HCT116 (cell line): ENCODE measurements around the gene RASL11B. TPM values are rescaled to one million over a fixed set of nuclear protein-coding genes. Genes with fewer than 3 reads are reported as not detected.

Experiments
- ATAC-seq: fragments of 200-7000 bp; cut with Tn5 transposase; 2 replicates; pipeline ENCODE4 v1.9.1; 2020; ENCODE audit warnings: mild to moderate bottlenecking, moderate library complexity
- BruUV-seq: library from RNA; stranded (reverse); fragments of 400-500 nt; replicated peaks from 2 replicates; lab custom pipeline; 2021; lab: Mats Ljungman, UMichigan
- CTCF ChIA-PET: fragments of 300-600 bp; sonication (Branson Sonifier 250); formaldehyde crosslinking; loops from one replicate; lab custom pipeline; 2021; ENCODE audit warnings: antibody characterized with exemption; lab: Charles Lee
- POLR2A ChIA-PET: fragments of 300-600, 350-600 bp; sonication (Branson Sonifier 250); formaldehyde crosslinking; loops from one replicate; lab custom pipeline; 2021; ENCODE audit warnings: antibody characterized with exemption; lab: Charles Lee
- RAD21 ChIA-PET, 2 experiments: fragments of 300-600 bp; sonication (Branson Sonifier 250); formaldehyde crosslinking; loops; one replicate each; lab custom pipeline; 2023; ENCODE audit warnings: low total read pairs in 2 of 2; ENCODE audit not compliant: uncharacterized antibody in 2 of 2, unreplicated experiment in 2 of 2, low non-redundant PET in 1 of 2; lab: Charles Lee
- DNase-seq: peaks from one replicate; pipeline ENCODE4 v3.0.0-alpha.2; 2010; ENCODE audit warnings: low read depth, low spot score
- H2AFZ ChIP-seq: fragments of 200-600 bp; shearing (Covaris generic), sonication (generic); 2 replicates; pipeline ENCODE4 v1.6.1; 2017; ENCODE audit warnings: low read depth, mixed run types, mixed read lengths, antibody characterized with exemption, low read length; ENCODE audit not compliant: poor library complexity, severe bottlenecking
- H3K27ac ChIP-seq: 2 replicates; pipeline ENCODE4 v1.5.1; 2012; ENCODE audit warnings: low read depth, low read length
- H3K27me3 ChIP-seq: fragments of 200-600 bp; sonication (generic); 2 replicates; pipeline ENCODE4 v1.6.1; 2016; ENCODE audit warnings: mixed run types, low read length, mixed read lengths; ENCODE audit not compliant: insufficient read depth
- H3K36me3 ChIP-seq, 2 experiments: fragments of 200-500 bp in 1 of 2; fragments of 200-600 bp in 1 of 2; sonication (Bioruptor generic) in 1 of 2; sonication (generic) in 1 of 2; 2 replicates each; pipeline versions ENCODE4 v1.5.1 to v1.6.1; 2014 to 2016; ENCODE audit warnings: low read length in 2 of 2, inconsistent platforms in 1 of 2, mixed read lengths in 1 of 2, mixed run types in 1 of 2; ENCODE audit not compliant: insufficient read depth in 2 of 2, control insufficient read depth in 1 of 2
- H3K4me1 ChIP-seq, 2 experiments: fragments of 200-600 bp in 1 of 2; sonication (generic) in 1 of 2; 2 replicates each; pipeline versions ENCODE4 v1.5.1 to v1.6.1; 2012 to 2017; ENCODE audit warnings: low read length in 2 of 2, inconsistent platforms in 1 of 2, mild to moderate bottlenecking in 1 of 2, mixed read lengths in 1 of 2, mixed run types in 1 of 2, moderate library complexity in 1 of 2; ENCODE audit not compliant: insufficient read depth in 2 of 2, control insufficient read depth in 1 of 2
- H3K4me2 ChIP-seq: fragments of 200-600 bp; sonication (generic); 2 replicates; pipeline ENCODE4 v1.6.1; 2017; ENCODE audit warnings: mixed run types, low read length, mixed read lengths
- H3K4me3 ChIP-seq, 2 experiments: fragments of 200-600 bp in 1 of 2; sonication (generic) in 1 of 2; replicated peaks in 1 of 2; 2 replicates each; pipeline ENCODE4 v1.5.1; 2011 to 2016; ENCODE audit warnings: low read length in 2 of 2, control low read depth in 1 of 2, low read depth in 1 of 2, mild to moderate bottlenecking in 1 of 2, mixed read lengths in 1 of 2, mixed run types in 1 of 2
- H3K79me2 ChIP-seq: fragments of 200-600 bp; sonication (generic); 2 replicates; pipeline ENCODE4 v1.6.1; 2017; ENCODE audit warnings: mild to moderate bottlenecking, mixed run types, low read length, moderate library complexity, mixed read lengths; ENCODE audit not compliant: insufficient read depth
- H3K9ac ChIP-seq: fragments of 200-600 bp; sonication (generic); 2 replicates; pipeline ENCODE4 v1.6.1; 2016; ENCODE audit warnings: low read length, mixed read lengths
- H3K9me2 ChIP-seq: fragments of 200-600 bp; sonication (generic), shearing (Covaris generic); 2 replicates; pipeline ENCODE4 v1.6.1; 2017; ENCODE audit warnings: mixed run types, mild to moderate bottlenecking, moderate library complexity; ENCODE audit not compliant: insufficient read depth
- H3K9me3 ChIP-seq, 2 experiments: fragments of 200-500 bp in 1 of 2; fragments of 200-600 bp in 1 of 2; sonication (Bioruptor generic) in 1 of 2; sonication (generic) in 1 of 2; 2 replicates each; pipeline ENCODE4 v1.6.1; 2014 to 2017; ENCODE audit warnings: low read length in 2 of 2, mixed read lengths in 2 of 2, inconsistent platforms in 1 of 2, low read depth in 1 of 2, mild to moderate bottlenecking in 1 of 2, mixed run types in 1 of 2, moderate library complexity in 1 of 2; ENCODE audit not compliant: control insufficient read depth in 1 of 2, insufficient read depth in 1 of 2
- H4K20me1 ChIP-seq: fragments of 200-600 bp; sonication (generic), shearing (Covaris generic); 2 replicates; pipeline ENCODE4 v1.6.1; 2017; ENCODE audit warnings: mixed run types, mild to moderate bottlenecking, moderate library complexity; ENCODE audit not compliant: insufficient read depth
- CBX3 ChIP-seq: IDR thresholded peaks from 2 replicates; pipeline ENCODE4 v1.6.1; 2012; ENCODE audit warnings: low read depth
- CTCF ChIP-seq, 3 experiments: fragments of 200-600 bp in 1 of 3; sonication (generic) in 1 of 3; IDR thresholded peaks in 2 of 3; conservative IDR thresholded peaks in 1 of 3; 2 replicates each; pipeline ENCODE4 v1.5.1; 2012 to 2017; ENCODE audit warnings: low read depth in 2 of 3, low read length in 2 of 3, antibody characterized with exemption in 1 of 3, borderline replicate concordance in 1 of 3, control low read depth in 1 of 3, mild to moderate bottlenecking in 1 of 3, mixed read lengths in 1 of 3, mixed run types in 1 of 3, moderate library complexity in 1 of 3; ENCODE audit not compliant: insufficient read depth in 1 of 3
- EGR1 ChIP-seq: IDR thresholded peaks from 2 replicates; pipeline ENCODE4 v1.6.1; 2012; ENCODE audit warnings: low read depth
- EZH2 ChIP-seq: fragments of 200-600 bp; sonication (generic); IDR thresholded peaks from 2 replicates; pipeline ENCODE4 v1.6.1; 2017; ENCODE audit warnings: antibody characterized with exemption, mixed run types
- EZH2phosphoT487 ChIP-seq: fragments of 200-600 bp; IDR thresholded peaks from 2 replicates; pipeline ENCODE4 v1.6.1; 2018; ENCODE audit warnings: antibody characterized with exemption, borderline replicate concordance
- FOSL1 ChIP-seq: IDR thresholded peaks from 2 replicates; pipeline ENCODE4 v1.6.1; 2012; ENCODE audit warnings: low read depth
- MAX ChIP-seq: IDR thresholded peaks from 2 replicates; pipeline ENCODE4 v1.6.1; 2012
- POLR2AphosphoS5 ChIP-seq: IDR thresholded peaks from 2 replicates; pipeline ENCODE4 v1.6.1; 2011; ENCODE audit warnings: mild to moderate bottlenecking, low read depth, low read length, moderate library complexity
- RAD21 ChIP-seq: IDR thresholded peaks from 2 replicates; pipeline ENCODE4 v1.6.1; 2012; ENCODE audit warnings: low read depth, mild to moderate bottlenecking
- REST ChIP-seq: IDR thresholded peaks from 2 replicates; pipeline ENCODE4 v1.6.1; 2012; ENCODE audit warnings: low read depth
- SRF ChIP-seq: IDR thresholded peaks from 2 replicates; pipeline ENCODE4 v1.6.1; 2012; ENCODE audit warnings: low read depth
- YY1 ChIP-seq: IDR thresholded peaks from 2 replicates; pipeline ENCODE4 v1.6.1; 2011; ENCODE audit warnings: low read length, low read depth, moderate library complexity, mild to moderate bottlenecking; ENCODE audit not compliant: insufficient replicate concordance; ENCODE audit errors: extremely low read depth
- ZFX ChIP-seq: fragments of 450-650 bp; IDR thresholded peaks from 2 replicates; pipeline ENCODE4 v1.6.1; 2017
- ZNF274 ChIP-seq: fragments of 200-500 bp; sonication (Bioruptor generic); IDR thresholded peaks from 2 replicates; pipeline ENCODE4 v1.6.1; 2014; ENCODE audit warnings: mild to moderate bottlenecking, low read depth, low read length, inconsistent platforms
- intact Hi-C: fragments of 100-400 bp; cut with micrococcal nuclease; formaldehyde crosslinking; loops from 2 replicates; pipeline ENCODE4 v1.10.0; 2022
- total RNA-seq: library from RNA; stranded (reverse); gene quantifications from one replicate; pipeline ENCODE4 v1.2.1, GENCODE V29; 2021; ENCODE audit not compliant: unreplicated experiment

RASL11B gene
- total RNA-seq, 1 experiment from 2014 or later = 0.34 TPM

- no peak overlapping the region for H3K4me2 ChIP-seq
- no peaks in the 10 kb centered on the region for H4K20me1 ChIP-seq
- no peak overlapping the region for H3K9ac ChIP-seq
- ChIA-PET RAD21 (no interaction called here), CTCF (no interaction called here), POLR2A (no interaction called here)
- DNase-seq (no peak), ATAC-seq (no peak)
- H2AFZ ChIP-seq = no peak overlapping the region
- no peaks in the 10 kb centered on the region for H3K9me2 ChIP-seq
- no peaks in the 10 kb centered on the region for H3K9me3 ChIP-seq
- H3K27me3 ChIP-seq = no peaks in the 10 kb centered on the region
- H3K79me2 ChIP-seq = no peaks in the 10 kb centered on the region
- H3K36me3 ChIP-seq = no peaks in the 10 kb centered on the region
- BruUV-seq = no TSS peak
- H3K4me3 ChIP-seq = no peak overlapping the region
- TF ChIP-seq POLR2AphosphoS5 (no peak), ZFX (no peak), MAX (no peak), CBX3 (no peak), REST (no peak), CTCF (IDR thresholded peaks at IDR 0.05 in 2 of 3, conservative IDR thresholded peaks at IDR 0.05 in 1 of 3; ENCODE audit: borderline replicate concordance in 1 of 3, insufficient read depth in 1 of 3, low read depth in 2 of 3, low read length in 2 of 3) (no peak), ZNF274 (no peak), SRF (no peak), EGR1 (no peak), EZH2phosphoT487 (no peak), RAD21 (no peak), YY1 (no peak), EZH2 (no peak), FOSL1 (no peak)
- intact Hi-C loops = no loop called here
- H3K4me1 ChIP-seq = no peaks in the 10 kb centered on the region
- no peak overlapping the region for H3K27ac ChIP-seq
Measured at GRCh38 chr4:52846502-52846901, 15.6 kb upstream of the RASL11B start.
